IMR-90 (cell line): ENCODE results near the gene CANT1. TPM values are rescaled to one million over a fixed set of nuclear protein-coding genes. Genes with fewer than 3 reads are reported as not detected.
A peak's percentile ranks its signal among the peaks of the same experiment; 100 is the strongest.
"Not testable (repeated sequence)": the region's sequence is repeated elsewhere in the genome, so short reads cannot be mapped to it uniquely, and the experiment has no call there.

ENCODE experiments used
- ATAC-seq: fragments of 200-7000 bp; cut with Tn5 transposase; 2 replicates; pipeline ENCODE4 v1.9.1; 2020; ENCODE audit warnings: low read depth, mild to moderate bottlenecking, moderate library complexity
- BruUV-seq: library from RNA; stranded (reverse); fragments of 400-500 nt; replicated peaks from 2 replicates; lab custom pipeline; 2021; lab: Mats Ljungman, UMichigan
- CTCF ChIA-PET: fragments of 300-600 bp; formaldehyde crosslinking; extraction: SDS; loops from one replicate; lab custom pipeline; 2021; ENCODE audit warnings: antibody characterized with exemption; lab: Yijun Ruan, JAX
- POLR2A ChIA-PET: fragments of 300-600 bp; sonication (Branson Sonifier 250); formaldehyde crosslinking; loops from one replicate; lab custom pipeline; 2022; ENCODE audit warnings: antibody characterized with exemption; ENCODE audit not compliant: unreplicated experiment; lab: Charles Lee
- DNase-seq: peaks from one replicate; pipeline ENCODE4 v3.0.0; 2013
- H2AFZ ChIP-seq: replicated peaks from 2 replicates; pipeline ENCODE3; 2013; ENCODE audit warnings: low read length, mild to moderate bottlenecking; ENCODE audit not compliant: poor library complexity
- H2AK5ac ChIP-seq: 2 replicates; pipeline ENCODE4 v1.6.1; 2013; ENCODE audit warnings: low read depth, low read length, inconsistent platforms
- H2AK9ac ChIP-seq: replicated peaks from 2 replicates; pipeline ENCODE3; 2013; ENCODE audit warnings: mild to moderate bottlenecking, low read depth, low read length, moderate library complexity; ENCODE audit not compliant: poor library complexity
- H2BK120ac ChIP-seq: 2 replicates; pipeline ENCODE4 v1.6.1; 2013; ENCODE audit warnings: low read depth, low read length, inconsistent platforms
- H2BK15ac ChIP-seq: 3 replicates; pipeline ENCODE4 v1.6.1; 2013; ENCODE audit warnings: low read depth, low read length, inconsistent platforms
- H2BK20ac ChIP-seq: 2 replicates; pipeline ENCODE4 v1.6.1; 2013; ENCODE audit warnings: low read depth, mild to moderate bottlenecking, inconsistent platforms, low read length, moderate library complexity
- H2BK5ac ChIP-seq: 2 replicates; pipeline ENCODE4 v1.6.1; 2013; ENCODE audit warnings: mild to moderate bottlenecking, low read depth, low read length, inconsistent platforms; ENCODE audit not compliant: poor library complexity, severe bottlenecking
- H3K14ac ChIP-seq: replicated peaks from 2 replicates; pipeline ENCODE4 v1.6.1; 2013; ENCODE audit warnings: low read depth, low read length, inconsistent platforms
- H3K18ac ChIP-seq: 2 replicates; pipeline ENCODE4 v1.6.1; 2013; ENCODE audit warnings: low read depth, low read length, control low read depth
- H3K23ac ChIP-seq: 2 replicates; pipeline ENCODE4 v1.6.1; 2013; ENCODE audit warnings: low read depth, low read length, inconsistent platforms
- H3K27ac ChIP-seq: 2 replicates; pipeline ENCODE4 v1.5.1; 2013; ENCODE audit warnings: mild to moderate bottlenecking, control low read depth, low read length; ENCODE audit not compliant: insufficient read depth
- H3K27me3 ChIP-seq: 2 replicates; pipeline ENCODE4 v1.6.1; 2013; ENCODE audit warnings: low read length; ENCODE audit not compliant: control insufficient read depth, insufficient read depth
- H3K36me3 ChIP-seq: 2 replicates; pipeline ENCODE4 v1.6.1; 2013; ENCODE audit warnings: low read length, mixed read lengths; ENCODE audit not compliant: control insufficient read depth, insufficient read depth
- H3K4ac ChIP-seq: 2 replicates; pipeline ENCODE4 v1.6.1; 2013; ENCODE audit warnings: low read depth, low read length, inconsistent platforms
- H3K4me1 ChIP-seq: 2 replicates; pipeline ENCODE4 v1.6.1; 2013; ENCODE audit warnings: low read length, mixed read lengths; ENCODE audit not compliant: control insufficient read depth, insufficient read depth
- H3K4me2 ChIP-seq: 2 replicates; pipeline ENCODE4 v1.6.1; 2013; ENCODE audit warnings: low read depth, mild to moderate bottlenecking, control low read depth, low read length, moderate library complexity
- H3K4me3 ChIP-seq: 2 replicates; pipeline ENCODE4 v1.5.1; 2013; ENCODE audit warnings: low read depth, mild to moderate bottlenecking, control low read depth, low read length, moderate library complexity; ENCODE audit not compliant: insufficient read depth
- H3K56ac ChIP-seq: 2 replicates; pipeline ENCODE4 v1.6.1; 2013; ENCODE audit warnings: low read length, inconsistent platforms; ENCODE audit not compliant: insufficient read depth; ENCODE audit errors: extremely low read depth
- H3K79me1 ChIP-seq, 2 experiments: 2 replicates each; pipeline ENCODE4 v1.6.1; 2013; ENCODE audit warnings: low read length in 2 of 2, inconsistent platforms in 1 of 2, low read depth in 1 of 2
- H3K9ac ChIP-seq: 2 replicates; pipeline ENCODE4 v1.6.1; 2013; ENCODE audit warnings: low read depth, low read length, control low read depth
- H3K9me1 ChIP-seq: 2 replicates; pipeline ENCODE4 v1.6.1; 2013; ENCODE audit warnings: low read length, inconsistent platforms; ENCODE audit not compliant: insufficient read depth
- H3K9me3 ChIP-seq: 2 replicates; pipeline ENCODE4 v1.6.1; 2013; ENCODE audit warnings: low read length; ENCODE audit not compliant: control insufficient read depth, insufficient read depth
- H4K20me1 ChIP-seq: 2 replicates; pipeline ENCODE4 v1.6.1; 2013; ENCODE audit warnings: low read length, inconsistent platforms; ENCODE audit not compliant: insufficient read depth
- H4K5ac ChIP-seq: 2 replicates; pipeline ENCODE4 v1.6.1; 2013; ENCODE audit warnings: mild to moderate bottlenecking, low read depth, low read length, control low read depth
- H4K8ac ChIP-seq, 2 experiments: 2 replicates each; pipeline ENCODE4 v1.6.1; 2013; ENCODE audit warnings: low read depth in 2 of 2, low read length in 2 of 2, control low read depth in 1 of 2, inconsistent platforms in 1 of 2
- H4K91ac ChIP-seq: 2 replicates; pipeline ENCODE4 v1.6.1; 2013; ENCODE audit warnings: low read depth, low read length, inconsistent platforms; ENCODE audit not compliant: insufficient read depth
- CTCF ChIP-seq: conservative IDR thresholded peaks from 2 replicates; pipeline ENCODE4 v1.5.1; 2012; ENCODE audit warnings: mild to moderate bottlenecking, low read depth, low read length, improper control_type of control experiment
- FOS ChIP-seq: fragments of 150-350 bp; IDR thresholded peaks from 2 replicates; pipeline ENCODE4 v1.6.1; 2016; ENCODE audit warnings: low read depth, low read length
- POLR2A ChIP-seq: IDR thresholded peaks from 2 replicates; pipeline ENCODE4 v1.6.1; 2012; ENCODE audit warnings: mild to moderate bottlenecking, low read depth, low read length
- RAD21 ChIP-seq: IDR thresholded peaks from 2 replicates; pipeline ENCODE4 v1.6.1; 2012; ENCODE audit warnings: low read length, improper control_type of control experiment
- RCOR1 ChIP-seq: IDR thresholded peaks from 2 replicates; pipeline ENCODE4 v1.6.1; 2012; ENCODE audit warnings: mild to moderate bottlenecking, low read length, improper control_type of control experiment; ENCODE audit not compliant: insufficient replicate concordance
- SMC3 ChIP-seq: fragments of 150-350 bp; IDR thresholded peaks from 2 replicates; pipeline ENCODE4 v1.6.1; 2016; ENCODE audit warnings: low read depth, mild to moderate bottlenecking, antibody characterized with exemption, low read length, moderate library complexity
- USF2 ChIP-seq: fragments of 150-350 bp; IDR thresholded peaks from 2 replicates; pipeline ENCODE4 v1.6.1; 2017; ENCODE audit warnings: mild to moderate bottlenecking, antibody characterized with exemption, low read length, low read depth
- WGBS, 2 experiments: methylation state at CpG; one replicate each; pipeline versions ENCODE4 v1.1.5 to v1.1.7; 2013; ENCODE audit warnings: missing lambda C conversion rate in 2 of 2; ENCODE audit not compliant: insufficient read length in 1 of 2; ENCODE audit errors: extremely low coverage in 2 of 2; 5-methylcytosine and 5-hydroxymethylcytosine counted together
- dilution Hi-C: fragments of 300-500 bp; cut with HindIII; formaldehyde crosslinking; loops from one replicate; pipeline ENCODE4 v1.14.3; 2018; ENCODE audit warnings: low sequenced_read_pairs; ENCODE audit not compliant: unreplicated experiment
- in situ Hi-C: fragments of 300-500 bp; cut with MboI; formaldehyde crosslinking; loops from 3 replicates; pipeline ENCODE4 v1.14.3; 2019; ENCODE audit warnings: low sequenced_read_pairs, inconsistent platforms, mixed read lengths
- intact Hi-C: fragments of 100-400 bp; cut with micrococcal nuclease; formaldehyde crosslinking; loops from 2 replicates; pipeline ENCODE4 v1.10.0; 2022
- polyA plus RNA-seq, 3 experiments: library from polyadenylated mRNA; depleted of rRNA; stranded (reverse); fragments of >200 nt; gene quantifications; 2 replicates each; pipeline ENCODE4 v1.2.3, GENCODE V29; 2012; ENCODE audit warnings: low replicate concordance in 1 of 3
- total RNA-seq: library from RNA; depleted of rRNA; stranded (reverse); fragments of >200 nt; gene quantifications from 2 replicates; pipeline ENCODE4 v1.2.3, GENCODE V29; 2012

CANT1 gene
- total and polyA plus RNA-seq, 2 of the 4 experiments (the other 2 are of a cell fraction) = 51.8 to 73.4 TPM

GRCh38 chr17:78946131-78946530 lies 63.4 kb downstream of the CANT1 start:
- Histone ChIP-seq H4K8ac (no peak overlapping the region), H4K20me1 (no peaks in the 10 kb centered on the region), H3K23ac (no peak overlapping the region), H3K9me3 (peaks cover 13% of the 10 kb centered on the region), H3K27ac (no peak overlapping the region), H3K27me3 (no peaks in the 10 kb centered on the region; the same call in 1 of the 2 replicates), H2AK5ac (peak overlapping the region; percentile 51; the same call in 1 of the 2 replicates), H2AK9ac (no peak overlapping the region), H3K36me3 (no peaks in the 10 kb centered on the region), H3K79me1 (no peaks in the 10 kb centered on the region), H2BK5ac (no peak overlapping the region), H3K9ac (no peak overlapping the region), H4K91ac (no peak overlapping the region), H2BK20ac (no peak overlapping the region), H3K4me3 (no peak overlapping the region), H2BK15ac (no peak overlapping the region), H3K9me1 (no peaks in the 10 kb centered on the region), H3K14ac (no peak overlapping the region), H2AFZ (peak overlapping the region; percentile 23), H3K4ac (no peak overlapping the region), H3K56ac (no peak overlapping the region), H4K5ac (no peak overlapping the region), H2BK120ac (no peak overlapping the region), H3K4me2 (no peak overlapping the region), H3K18ac (no peak overlapping the region), H3K4me1 (no peaks in the 10 kb centered on the region)
- intact Hi-C loops = no loop called here
- ChIA-PET CTCF (no interaction called here), POLR2A (no interaction called here)
- dilution Hi-C loops = no loop called here
- in situ Hi-C loops = no loop called here
- TF ChIP-seq FOS (no peak), CTCF (no peak), SMC3 (no peak), USF2 (no peak), POLR2A (no peak), RCOR1 (no peak), RAD21 (no peak)
- BruUV-seq = no TSS peak
- DNase-seq (no peak), ATAC-seq (no peak)
- WGBS, 2 experiments = no CpG with 5 or more reads among the region's 7 CpGs

- H3K4me1 ChIP-seq, H3K9me3 ChIP-seq, H3K27ac ChIP-seq, H3K4me3 ChIP-seq, BruUV-seq, H4K91ac ChIP-seq, H3K79me1 ChIP-seq, H3K23ac ChIP-seq, H3K36me3 ChIP-seq, CTCF ChIA-PET, H3K4me2 ChIP-seq, H2BK15ac ChIP-seq, POLR2A ChIA-PET, H4K5ac ChIP-seq, H3K9me1 ChIP-seq, H3K27me3 ChIP-seq, H4K8ac ChIP-seq, ATAC-seq, H4K20me1 ChIP-seq, H2BK20ac ChIP-seq, dilution Hi-C loops, H3K18ac ChIP-seq, H3K56ac ChIP-seq, H3K4ac ChIP-seq, H2BK5ac ChIP-seq, H2BK120ac ChIP-seq, H3K9ac ChIP-seq, DNase-seq, in situ Hi-C loops, H2AFZ ChIP-seq, intact Hi-C loops, H3K14ac ChIP-seq, H2AK5ac ChIP-seq, H2AK9ac ChIP-seq: not testable (repeated sequence)
- 95% methylated on average over 8 of the region's 12 CpGs; no CpG with 5 or more reads in 1 of the 2 experiments for WGBS, 2 experiments
Measured at GRCh38 chr17:78945455-78945854, 64.1 kb downstream of the CANT1 start.
